Right lobe of liver (tissue), 4 donors: ENCODE measurements around the gene LSM5.

Experiments used
- POLR2A ChIP-seq: fragments of 450-650 bp; IDR thresholded peaks from one replicate; pipeline ENCODE4 v1.6.1; 2017; ENCODE audit warnings: antibody characterized with exemption, mild to moderate bottlenecking
- TF ChIP-seq, protein P1 (sequence below), 4 donors: fragments of 200-600 bp in 3 of 4; fragments of 450-650 bp in 1 of 4; IDR thresholded peaks; one replicate each; pipeline versions ENCODE4 v1.5.1 to v1.8.0; 2016 to 2022; ENCODE audit warnings: antibody characterized with exemption in 4 of 4, mild to moderate bottlenecking in 2 of 4
- donor health status: DM: no; HTN: no; CAD: no.
- donor health status: DM: no; HTN: no; CAD: no.
- donor health status: DM: no; HTN: yes; CAD: no.

GRCh38 chr7:32518534-32519140, 28.5 kb upstream of the LSM5 start:
- TF ChIP-seq POLR2A: no peak
- TF ChIP-seq, protein P1, sequence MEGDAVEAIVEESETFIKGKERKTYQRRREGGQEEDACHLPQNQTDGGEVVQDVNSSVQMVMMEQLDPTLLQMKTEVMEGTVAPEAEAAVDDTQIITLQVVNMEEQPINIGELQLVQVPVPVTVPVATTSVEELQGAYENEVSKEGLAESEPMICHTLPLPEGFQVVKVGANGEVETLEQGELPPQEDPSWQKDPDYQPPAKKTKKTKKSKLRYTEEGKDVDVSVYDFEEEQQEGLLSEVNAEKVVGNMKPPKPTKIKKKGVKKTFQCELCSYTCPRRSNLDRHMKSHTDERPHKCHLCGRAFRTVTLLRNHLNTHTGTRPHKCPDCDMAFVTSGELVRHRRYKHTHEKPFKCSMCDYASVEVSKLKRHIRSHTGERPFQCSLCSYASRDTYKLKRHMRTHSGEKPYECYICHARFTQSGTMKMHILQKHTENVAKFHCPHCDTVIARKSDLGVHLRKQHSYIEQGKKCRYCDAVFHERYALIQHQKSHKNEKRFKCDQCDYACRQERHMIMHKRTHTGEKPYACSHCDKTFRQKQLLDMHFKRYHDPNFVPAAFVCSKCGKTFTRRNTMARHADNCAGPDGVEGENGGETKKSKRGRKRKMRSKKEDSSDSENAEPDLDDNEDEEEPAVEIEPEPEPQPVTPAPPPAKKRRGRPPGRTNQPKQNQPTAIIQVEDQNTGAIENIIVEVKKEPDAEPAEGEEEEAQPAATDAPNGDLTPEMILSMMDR (IDR thresholded peaks at IDR 0.05): no peak
